HCT116 (cell line): ENCODE data around the gene SRF. TPM values are rescaled to one million over a fixed set of nuclear protein-coding genes. Genes with fewer than 3 reads are reported as not detected.
A peak's percentile ranks its signal among the peaks of the same experiment; 100 is the strongest.

ENCODE experiments used
- ATAC-seq: fragments of 200-7000 bp; cut with Tn5 transposase; 2 replicates; pipeline ENCODE4 v1.9.1; 2020; ENCODE audit warnings: mild to moderate bottlenecking, moderate library complexity
- BruUV-seq: library from RNA; stranded (reverse); fragments of 400-500 nt; replicated peaks from 2 replicates; lab custom pipeline; 2021; lab: Mats Ljungman, UMichigan
- CTCF ChIA-PET: fragments of 300-600 bp; sonication (Branson Sonifier 250); formaldehyde crosslinking; loops from one replicate; lab custom pipeline; 2021; ENCODE audit warnings: antibody characterized with exemption; lab: Charles Lee
- POLR2A ChIA-PET: fragments of 300-600, 350-600 bp; sonication (Branson Sonifier 250); formaldehyde crosslinking; loops from one replicate; lab custom pipeline; 2021; ENCODE audit warnings: antibody characterized with exemption; lab: Charles Lee
- RAD21 ChIA-PET, 2 experiments: fragments of 300-600 bp; sonication (Branson Sonifier 250); formaldehyde crosslinking; loops; one replicate each; lab custom pipeline; 2023; ENCODE audit warnings: low total read pairs in 2 of 2; ENCODE audit not compliant: uncharacterized antibody in 2 of 2, unreplicated experiment in 2 of 2, low non-redundant PET in 1 of 2; lab: Charles Lee
- DNase-seq: peaks from one replicate; pipeline ENCODE4 v3.0.0-alpha.2; 2010; ENCODE audit warnings: low read depth, low spot score
- H2AFZ ChIP-seq: fragments of 200-600 bp; shearing (Covaris generic), sonication (generic); 2 replicates; pipeline ENCODE4 v1.6.1; 2017; ENCODE audit warnings: low read depth, mixed run types, mixed read lengths, antibody characterized with exemption, low read length; ENCODE audit not compliant: poor library complexity, severe bottlenecking
- H3K27ac ChIP-seq: 2 replicates; pipeline ENCODE4 v1.5.1; 2012; ENCODE audit warnings: low read depth, low read length
- H3K27me3 ChIP-seq: fragments of 200-600 bp; sonication (generic); 2 replicates; pipeline ENCODE4 v1.6.1; 2016; ENCODE audit warnings: mixed run types, low read length, mixed read lengths; ENCODE audit not compliant: insufficient read depth
- H3K36me3 ChIP-seq, 2 experiments: fragments of 200-500 bp in 1 of 2; fragments of 200-600 bp in 1 of 2; sonication (Bioruptor generic) in 1 of 2; sonication (generic) in 1 of 2; 2 replicates each; pipeline versions ENCODE4 v1.5.1 to v1.6.1; 2014 to 2016; ENCODE audit warnings: low read length in 2 of 2, inconsistent platforms in 1 of 2, mixed read lengths in 1 of 2, mixed run types in 1 of 2; ENCODE audit not compliant: insufficient read depth in 2 of 2, control insufficient read depth in 1 of 2
- H3K4me1 ChIP-seq, 2 experiments: fragments of 200-600 bp in 1 of 2; sonication (generic) in 1 of 2; 2 replicates each; pipeline versions ENCODE4 v1.5.1 to v1.6.1; 2012 to 2017; ENCODE audit warnings: low read length in 2 of 2, inconsistent platforms in 1 of 2, mild to moderate bottlenecking in 1 of 2, mixed read lengths in 1 of 2, mixed run types in 1 of 2, moderate library complexity in 1 of 2; ENCODE audit not compliant: insufficient read depth in 2 of 2, control insufficient read depth in 1 of 2
- H3K4me2 ChIP-seq: fragments of 200-600 bp; sonication (generic); 2 replicates; pipeline ENCODE4 v1.6.1; 2017; ENCODE audit warnings: mixed run types, low read length, mixed read lengths
- H3K4me3 ChIP-seq, 2 experiments: fragments of 200-600 bp in 1 of 2; sonication (generic) in 1 of 2; replicated peaks in 1 of 2; 2 replicates each; pipeline ENCODE4 v1.5.1; 2011 to 2016; ENCODE audit warnings: low read length in 2 of 2, control low read depth in 1 of 2, low read depth in 1 of 2, mild to moderate bottlenecking in 1 of 2, mixed read lengths in 1 of 2, mixed run types in 1 of 2
- H3K79me2 ChIP-seq: fragments of 200-600 bp; sonication (generic); 2 replicates; pipeline ENCODE4 v1.6.1; 2017; ENCODE audit warnings: mild to moderate bottlenecking, mixed run types, low read length, moderate library complexity, mixed read lengths; ENCODE audit not compliant: insufficient read depth
- H3K9ac ChIP-seq: fragments of 200-600 bp; sonication (generic); 2 replicates; pipeline ENCODE4 v1.6.1; 2016; ENCODE audit warnings: low read length, mixed read lengths
- H3K9me2 ChIP-seq: fragments of 200-600 bp; sonication (generic), shearing (Covaris generic); 2 replicates; pipeline ENCODE4 v1.6.1; 2017; ENCODE audit warnings: mixed run types, mild to moderate bottlenecking, moderate library complexity; ENCODE audit not compliant: insufficient read depth
- H3K9me3 ChIP-seq, 2 experiments: fragments of 200-500 bp in 1 of 2; fragments of 200-600 bp in 1 of 2; sonication (Bioruptor generic) in 1 of 2; sonication (generic) in 1 of 2; 2 replicates each; pipeline ENCODE4 v1.6.1; 2014 to 2017; ENCODE audit warnings: low read length in 2 of 2, mixed read lengths in 2 of 2, inconsistent platforms in 1 of 2, low read depth in 1 of 2, mild to moderate bottlenecking in 1 of 2, mixed run types in 1 of 2, moderate library complexity in 1 of 2; ENCODE audit not compliant: control insufficient read depth in 1 of 2, insufficient read depth in 1 of 2
- H4K20me1 ChIP-seq: fragments of 200-600 bp; sonication (generic), shearing (Covaris generic); 2 replicates; pipeline ENCODE4 v1.6.1; 2017; ENCODE audit warnings: mixed run types, mild to moderate bottlenecking, moderate library complexity; ENCODE audit not compliant: insufficient read depth
- EGR1 ChIP-seq: IDR thresholded peaks from 2 replicates; pipeline ENCODE4 v1.6.1; 2012; ENCODE audit warnings: low read depth
- ELF1 ChIP-seq: IDR thresholded peaks from 2 replicates; pipeline ENCODE4 v1.6.1; 2012; ENCODE audit warnings: low read depth, borderline replicate concordance
- EZH2 ChIP-seq: fragments of 200-600 bp; sonication (generic); IDR thresholded peaks from 2 replicates; pipeline ENCODE4 v1.6.1; 2017; ENCODE audit warnings: antibody characterized with exemption, mixed run types
- JUND ChIP-seq: IDR thresholded peaks from 2 replicates; pipeline ENCODE4 v1.6.1; 2012
- SRF ChIP-seq: IDR thresholded peaks from 2 replicates; pipeline ENCODE4 v1.6.1; 2012; ENCODE audit warnings: low read depth
- TCF7L2 ChIP-seq: IDR thresholded peaks from 2 replicates; pipeline ENCODE4 v1.7.0; 2011; ENCODE audit warnings: borderline replicate concordance, inconsistent platforms; ENCODE audit not compliant: insufficient read depth, insufficient read length; ENCODE audit errors: extremely low read depth
- YY1 ChIP-seq: IDR thresholded peaks from 2 replicates; pipeline ENCODE4 v1.6.1; 2011; ENCODE audit warnings: low read length, low read depth, moderate library complexity, mild to moderate bottlenecking; ENCODE audit not compliant: insufficient replicate concordance; ENCODE audit errors: extremely low read depth
- ZNF274 ChIP-seq: fragments of 200-500 bp; sonication (Bioruptor generic); IDR thresholded peaks from 2 replicates; pipeline ENCODE4 v1.6.1; 2014; ENCODE audit warnings: mild to moderate bottlenecking, low read depth, low read length, inconsistent platforms
- intact Hi-C: fragments of 100-400 bp; cut with micrococcal nuclease; formaldehyde crosslinking; loops from 2 replicates; pipeline ENCODE4 v1.10.0; 2022
- total RNA-seq: library from RNA; stranded (reverse); gene quantifications from one replicate; pipeline ENCODE4 v1.2.1, GENCODE V29; 2021; ENCODE audit not compliant: unreplicated experiment
- TF ChIP-seq, protein P1 (sequence below): IDR thresholded peaks from 2 replicates; pipeline ENCODE4 v1.6.1; 2012
- TF ChIP-seq, protein P2 (sequence below): IDR thresholded peaks from 2 replicates; pipeline ENCODE4 v1.6.1; 2012; ENCODE audit warnings: low read depth
- TF ChIP-seq, protein P3 (sequence below): IDR thresholded peaks from 2 replicates; pipeline ENCODE4 v1.6.1; 2012
- TF ChIP-seq, protein P4 (sequence below), 3 experiments: fragments of 200-600 bp in 1 of 3; sonication (generic) in 1 of 3; IDR thresholded peaks in 2 of 3; conservative IDR thresholded peaks in 1 of 3; 2 replicates each; pipeline ENCODE4 v1.5.1; 2012 to 2017; ENCODE audit warnings: low read depth in 2 of 3, low read length in 2 of 3, antibody characterized with exemption in 1 of 3, borderline replicate concordance in 1 of 3, control low read depth in 1 of 3, mild to moderate bottlenecking in 1 of 3, mixed read lengths in 1 of 3, mixed run types in 1 of 3, moderate library complexity in 1 of 3; ENCODE audit not compliant: insufficient read depth in 1 of 3

Gene SRF
- total RNA-seq, 1 experiment from 2014 or later, result 28.1 TPM

DNA sequence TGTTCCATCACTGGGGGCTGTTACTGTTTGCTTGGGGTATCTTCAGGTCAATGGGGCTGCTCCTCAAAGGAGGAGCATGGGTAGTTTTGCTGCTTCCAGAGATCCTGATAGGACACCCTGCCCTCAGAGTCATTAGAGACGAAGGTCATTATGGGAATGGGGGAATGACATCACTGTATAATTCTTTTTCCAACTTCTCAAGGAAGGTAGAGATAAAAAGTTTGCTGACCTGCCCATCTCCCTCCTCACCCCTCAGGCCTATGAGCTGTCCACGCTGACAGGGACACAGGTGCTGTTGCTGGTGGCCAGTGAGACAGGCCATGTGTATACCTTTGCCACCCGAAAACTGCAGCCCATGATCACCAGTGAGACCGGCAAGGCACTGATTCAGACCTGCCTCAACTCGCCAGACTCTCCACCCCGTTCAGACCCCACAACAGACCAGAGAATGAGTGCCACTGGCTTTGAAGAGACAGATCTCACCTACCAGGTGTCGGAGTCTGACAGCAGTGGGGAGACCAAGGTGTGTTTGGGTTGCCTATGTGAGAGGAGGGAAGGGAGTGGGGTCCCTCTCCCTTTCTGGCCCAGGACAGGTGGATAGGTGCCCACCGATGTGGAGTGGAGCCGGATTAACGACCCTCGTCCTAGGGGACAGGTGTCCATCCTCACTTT is 2.7 kb downstream of the SRF start:
- ChIA-PET CTCF (interaction anchor here (0.9 to 1.4 kb wide), 4 partner anchors 56 to 322 kb away, joined by 3 to 4 read pairs (median 4); partner anchors contain the start of genes DNPH1 and ZNF318), RAD21 (interaction anchor here in 1 of 2 experiments (0.6 kb wide), 1 partner anchor 283 kb away, joined by 3 read pairs; no protein-coding TSS in a partner anchor), POLR2A (interaction anchor here (0.7 to 1.1 kb wide), 3 partner anchors 8 to 195 kb away, joined by 3 to 4 read pairs (median 3); partner anchors contain the start of genes CUL7, CUL9 and PEX6)
- BruUV-seq, result no TSS peak
- no peaks in the 10 kb centered on the region for H3K9me2 ChIP-seq
- H3K4me2 ChIP-seq, result peak overlapping the region; percentile 81
- no peaks in the 10 kb centered on the region for H3K27me3 ChIP-seq
- no peaks in the 10 kb centered on the region for H4K20me1 ChIP-seq
- no peak overlapping the region for H2AFZ ChIP-seq
- peaks cover 28 to 37% of the 10 kb centered on the region in 2 experiments for H3K4me1 ChIP-seq
- peaks cover 19 to 28% of the 10 kb centered on the region in 2 experiments for H3K36me3 ChIP-seq
- no peak for TF ChIP-seq EZH2
- TF ChIP-seq, protein P1, sequence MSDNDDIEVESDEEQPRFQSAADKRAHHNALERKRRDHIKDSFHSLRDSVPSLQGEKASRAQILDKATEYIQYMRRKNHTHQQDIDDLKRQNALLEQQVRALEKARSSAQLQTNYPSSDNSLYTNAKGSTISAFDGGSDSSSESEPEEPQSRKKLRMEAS, result no peak
- TF ChIP-seq, protein P2, sequence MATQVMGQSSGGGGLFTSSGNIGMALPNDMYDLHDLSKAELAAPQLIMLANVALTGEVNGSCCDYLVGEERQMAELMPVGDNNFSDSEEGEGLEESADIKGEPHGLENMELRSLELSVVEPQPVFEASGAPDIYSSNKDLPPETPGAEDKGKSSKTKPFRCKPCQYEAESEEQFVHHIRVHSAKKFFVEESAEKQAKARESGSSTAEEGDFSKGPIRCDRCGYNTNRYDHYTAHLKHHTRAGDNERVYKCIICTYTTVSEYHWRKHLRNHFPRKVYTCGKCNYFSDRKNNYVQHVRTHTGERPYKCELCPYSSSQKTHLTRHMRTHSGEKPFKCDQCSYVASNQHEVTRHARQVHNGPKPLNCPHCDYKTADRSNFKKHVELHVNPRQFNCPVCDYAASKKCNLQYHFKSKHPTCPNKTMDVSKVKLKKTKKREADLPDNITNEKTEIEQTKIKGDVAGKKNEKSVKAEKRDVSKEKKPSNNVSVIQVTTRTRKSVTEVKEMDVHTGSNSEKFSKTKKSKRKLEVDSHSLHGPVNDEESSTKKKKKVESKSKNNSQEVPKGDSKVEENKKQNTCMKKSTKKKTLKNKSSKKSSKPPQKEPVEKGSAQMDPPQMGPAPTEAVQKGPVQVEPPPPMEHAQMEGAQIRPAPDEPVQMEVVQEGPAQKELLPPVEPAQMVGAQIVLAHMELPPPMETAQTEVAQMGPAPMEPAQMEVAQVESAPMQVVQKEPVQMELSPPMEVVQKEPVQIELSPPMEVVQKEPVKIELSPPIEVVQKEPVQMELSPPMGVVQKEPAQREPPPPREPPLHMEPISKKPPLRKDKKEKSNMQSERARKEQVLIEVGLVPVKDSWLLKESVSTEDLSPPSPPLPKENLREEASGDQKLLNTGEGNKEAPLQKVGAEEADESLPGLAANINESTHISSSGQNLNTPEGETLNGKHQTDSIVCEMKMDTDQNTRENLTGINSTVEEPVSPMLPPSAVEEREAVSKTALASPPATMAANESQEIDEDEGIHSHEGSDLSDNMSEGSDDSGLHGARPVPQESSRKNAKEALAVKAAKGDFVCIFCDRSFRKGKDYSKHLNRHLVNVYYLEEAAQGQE, result no peak
- no peak for TF ChIP-seq SRF
- TF ChIP-seq, protein P3, sequence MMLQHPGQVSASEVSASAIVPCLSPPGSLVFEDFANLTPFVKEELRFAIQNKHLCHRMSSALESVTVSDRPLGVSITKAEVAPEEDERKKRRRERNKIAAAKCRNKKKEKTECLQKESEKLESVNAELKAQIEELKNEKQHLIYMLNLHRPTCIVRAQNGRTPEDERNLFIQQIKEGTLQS, result no peak
- TF ChIP-seq, protein P4, sequence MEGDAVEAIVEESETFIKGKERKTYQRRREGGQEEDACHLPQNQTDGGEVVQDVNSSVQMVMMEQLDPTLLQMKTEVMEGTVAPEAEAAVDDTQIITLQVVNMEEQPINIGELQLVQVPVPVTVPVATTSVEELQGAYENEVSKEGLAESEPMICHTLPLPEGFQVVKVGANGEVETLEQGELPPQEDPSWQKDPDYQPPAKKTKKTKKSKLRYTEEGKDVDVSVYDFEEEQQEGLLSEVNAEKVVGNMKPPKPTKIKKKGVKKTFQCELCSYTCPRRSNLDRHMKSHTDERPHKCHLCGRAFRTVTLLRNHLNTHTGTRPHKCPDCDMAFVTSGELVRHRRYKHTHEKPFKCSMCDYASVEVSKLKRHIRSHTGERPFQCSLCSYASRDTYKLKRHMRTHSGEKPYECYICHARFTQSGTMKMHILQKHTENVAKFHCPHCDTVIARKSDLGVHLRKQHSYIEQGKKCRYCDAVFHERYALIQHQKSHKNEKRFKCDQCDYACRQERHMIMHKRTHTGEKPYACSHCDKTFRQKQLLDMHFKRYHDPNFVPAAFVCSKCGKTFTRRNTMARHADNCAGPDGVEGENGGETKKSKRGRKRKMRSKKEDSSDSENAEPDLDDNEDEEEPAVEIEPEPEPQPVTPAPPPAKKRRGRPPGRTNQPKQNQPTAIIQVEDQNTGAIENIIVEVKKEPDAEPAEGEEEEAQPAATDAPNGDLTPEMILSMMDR (IDR thresholded peaks at IDR 0.05 in 2 of 3, conservative IDR thresholded peaks at IDR 0.05 in 1 of 3; ENCODE audit: borderline replicate concordance in 1 of 3, insufficient read depth in 1 of 3, low read depth in 2 of 3, low read length in 2 of 3), result no peak
- TF ChIP-seq ELF1, result no peak
- TF ChIP-seq JUND, result no peak
- TF ChIP-seq YY1, result no peak
- no peak for TF ChIP-seq EGR1
- no peak for TF ChIP-seq ZNF274
- TF ChIP-seq TCF7L2, result no peak
- peak overlapping the region; percentile 87; the same call in 1 of the 2 replicates for H3K9ac ChIP-seq
- ATAC-seq (no peak), DNase-seq (no peak)
- peak overlapping the region; percentile 87 for H3K27ac ChIP-seq
- H3K79me2 ChIP-seq, result peaks cover 42% of the 10 kb centered on the region
- intact Hi-C loops, result loop anchor here (5.0 kb wide), 2 partner anchors 116 to 344 kb away; partner anchors contain the start of genes KLC4, MRPL2, POLR1C and YIPF3
- peak overlapping the region in 1 of 2 experiments; percentile 48; a peak in 1 of 4 replicates for H3K4me3 ChIP-seq
- H3K9me3 ChIP-seq, result no peaks in the 10 kb centered on the region
